Activated CD8-positive, alpha-beta T cell treated with anti-CD3 and anti-CD28 coated beads for 36 hours (primary cell): ENCODE data around the gene B3GNT7. TPM values are rescaled to one million over a fixed set of nuclear protein-coding genes. Genes with fewer than 3 reads are reported as not detected.

Source experiments
- ATAC-seq: fragments of 200-7000 bp; cut with Tn5 transposase; one replicate; pipeline ENCODE4 v1.10.0; 2021; ENCODE audit warnings: mild to moderate bottlenecking, moderate library complexity
- CTCF ChIA-PET: fragments of 350-600 bp; sonication (Branson Sonifier 250); formaldehyde crosslinking; loops from one replicate; lab custom pipeline; 2021; ENCODE audit warnings: antibody characterized with exemption; lab: Charles Lee
- POLR2A ChIA-PET: fragments of 350-600 bp; sonication (Branson Sonifier 250); formaldehyde crosslinking; loops from one replicate; lab custom pipeline; 2021; ENCODE audit warnings: antibody characterized with exemption; lab: Charles Lee
- DNase-seq: peaks from one replicate; pipeline ENCODE4 v3.0.0-alpha.2; 2020
- H3K27ac Mint-ChIP-seq: one replicate; pipeline ENCODE4 v1.8.0; 2021; ENCODE audit warnings: mild to moderate bottlenecking, mixed read lengths
- H3K27me3 Mint-ChIP-seq: one replicate; pipeline ENCODE4 v1.8.0; 2021; ENCODE audit warnings: mixed read lengths
- H3K36me3 Mint-ChIP-seq: one replicate; pipeline ENCODE4 v1.8.0; 2021; ENCODE audit warnings: low read depth, mixed read lengths
- H3K4me1 Mint-ChIP-seq: one replicate; pipeline ENCODE4 v1.8.0; 2021; ENCODE audit warnings: low read depth, mixed read lengths
- H3K4me3 Mint-ChIP-seq: one replicate; pipeline ENCODE4 v1.8.0; 2021; ENCODE audit warnings: mild to moderate bottlenecking, moderate library complexity, mixed read lengths
- H3K9me3 Mint-ChIP-seq: one replicate; pipeline ENCODE4 v1.8.0; 2021; ENCODE audit warnings: mixed read lengths
- intact Hi-C: fragments of 100-400 bp; cut with micrococcal nuclease; formaldehyde crosslinking; loops from one replicate; pipeline ENCODE4 v1.10.0; 2022
- total RNA-seq, 2 experiments: library from RNA; stranded (reverse); gene quantifications; one replicate each; pipeline ENCODE4 v1.2.3, GENCODE V29; 2021
- TF ChIP-seq, protein P1 (sequence below): fragments of 200-600 bp; IDR thresholded peaks from one replicate; pipeline ENCODE4 v1.8.0; 2022; ENCODE audit warnings: antibody characterized with exemption, mild to moderate bottlenecking

The B3GNT7 gene
- total RNA-seq, 2 experiments from 2014 or later = 0.29 TPM; not detected in 1

DNA sequence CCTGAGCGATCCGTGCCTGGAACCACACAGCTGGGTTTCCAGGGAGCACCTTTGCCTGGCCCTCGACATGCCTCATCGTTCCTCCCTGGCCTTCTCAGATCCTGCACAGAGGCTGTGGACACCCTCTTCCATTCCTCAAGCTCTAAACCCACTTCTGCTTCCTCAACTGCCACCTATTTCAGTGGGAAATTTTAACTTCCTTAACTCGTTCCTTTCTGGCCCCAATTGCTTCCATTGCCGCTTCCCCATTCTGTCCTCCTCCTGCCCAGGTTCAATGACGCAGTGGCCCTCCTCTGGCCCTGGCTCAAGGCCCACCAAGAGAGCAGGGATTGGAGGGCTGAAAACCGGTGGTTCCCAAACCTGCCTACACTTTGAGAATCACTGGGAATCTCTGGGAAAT lies 4.8 kb upstream of the B3GNT7 start:
- ChIA-PET CTCF (no interaction called here), POLR2A (no interaction called here)
- TF ChIP-seq, protein P1, sequence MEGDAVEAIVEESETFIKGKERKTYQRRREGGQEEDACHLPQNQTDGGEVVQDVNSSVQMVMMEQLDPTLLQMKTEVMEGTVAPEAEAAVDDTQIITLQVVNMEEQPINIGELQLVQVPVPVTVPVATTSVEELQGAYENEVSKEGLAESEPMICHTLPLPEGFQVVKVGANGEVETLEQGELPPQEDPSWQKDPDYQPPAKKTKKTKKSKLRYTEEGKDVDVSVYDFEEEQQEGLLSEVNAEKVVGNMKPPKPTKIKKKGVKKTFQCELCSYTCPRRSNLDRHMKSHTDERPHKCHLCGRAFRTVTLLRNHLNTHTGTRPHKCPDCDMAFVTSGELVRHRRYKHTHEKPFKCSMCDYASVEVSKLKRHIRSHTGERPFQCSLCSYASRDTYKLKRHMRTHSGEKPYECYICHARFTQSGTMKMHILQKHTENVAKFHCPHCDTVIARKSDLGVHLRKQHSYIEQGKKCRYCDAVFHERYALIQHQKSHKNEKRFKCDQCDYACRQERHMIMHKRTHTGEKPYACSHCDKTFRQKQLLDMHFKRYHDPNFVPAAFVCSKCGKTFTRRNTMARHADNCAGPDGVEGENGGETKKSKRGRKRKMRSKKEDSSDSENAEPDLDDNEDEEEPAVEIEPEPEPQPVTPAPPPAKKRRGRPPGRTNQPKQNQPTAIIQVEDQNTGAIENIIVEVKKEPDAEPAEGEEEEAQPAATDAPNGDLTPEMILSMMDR = no peak
- Mint-ChIP-seq H3K4me1 (peaks cover 17% of the 10 kb centered on the region), H3K27ac (no peak overlapping the region), H3K27me3 (peaks cover 13% of the 10 kb centered on the region), H3K4me3 (no peak overlapping the region), H3K36me3 (no peaks in the 10 kb centered on the region), H3K9me3 (no peaks in the 10 kb centered on the region)
- ATAC-seq (no peak), DNase-seq (no peak)
- intact Hi-C loops = no loop called here

DNA sequence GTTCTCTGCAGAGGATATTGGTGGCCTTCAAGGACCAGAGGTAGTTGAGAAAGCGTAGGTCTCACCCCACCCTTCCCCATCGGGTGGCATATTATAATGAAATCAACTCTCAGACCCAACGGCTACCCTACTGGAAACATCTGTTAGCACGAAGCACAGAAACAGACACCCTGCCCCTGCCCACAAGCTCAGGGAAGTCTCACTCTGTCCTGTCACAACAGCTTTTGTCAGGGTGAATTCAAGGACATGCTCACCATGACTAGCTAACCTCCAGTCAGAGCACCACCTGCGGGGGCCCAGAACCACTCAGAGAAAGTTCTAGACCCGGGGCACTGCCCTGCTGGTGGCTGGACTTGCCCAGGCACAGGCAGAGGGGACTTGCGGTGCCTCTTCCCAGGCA lies 3.5 kb upstream of the B3GNT7 start:
- no peaks in the 10 kb centered on the region for H3K9me3 Mint-ChIP-seq

DNA sequence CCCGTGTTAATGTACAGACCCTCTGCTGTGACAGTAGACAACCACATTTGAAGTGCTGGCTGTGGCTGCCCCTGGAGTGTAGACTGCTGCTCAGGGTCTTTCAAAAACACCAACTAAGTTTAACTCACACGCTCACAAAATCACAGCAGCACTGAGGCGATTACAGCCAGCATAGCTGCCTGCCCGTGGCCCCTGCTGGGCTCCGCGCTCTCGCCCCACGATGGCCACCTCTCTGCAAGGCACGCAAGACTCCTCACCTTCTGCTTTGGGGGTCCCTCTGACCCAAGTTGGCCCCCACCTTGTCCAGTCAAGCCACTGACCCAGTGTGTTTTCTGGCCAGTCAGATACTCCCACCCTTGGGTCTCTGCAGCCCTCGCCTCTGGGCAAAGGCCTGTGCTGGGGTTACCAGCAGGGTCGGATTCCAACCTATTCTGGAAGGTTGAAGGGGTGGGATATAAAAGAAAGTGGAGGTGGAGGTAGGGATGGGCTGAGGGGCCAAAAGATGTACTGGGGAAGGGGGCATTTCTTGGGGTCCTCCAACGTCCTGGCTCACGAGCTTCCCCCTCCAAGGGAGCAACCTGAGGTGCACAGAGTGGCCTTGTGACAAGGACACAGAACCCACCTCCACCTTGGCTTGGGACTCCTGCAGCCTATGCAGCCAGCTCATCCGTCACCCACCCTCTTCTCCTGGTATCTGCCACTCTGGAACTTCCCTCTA lies 2.9 kb upstream of the B3GNT7 start:
- Mint-ChIP-seq H3K9me3 (no peaks in the 10 kb centered on the region), H3K4me1 (peaks cover 21% of the 10 kb centered on the region), H3K27ac (peak overlapping the region; percentile 88), H3K36me3 (no peaks in the 10 kb centered on the region), H3K4me3 (no peak overlapping the region), H3K27me3 (peaks cover 23% of the 10 kb centered on the region)
- ATAC-seq (no peak), DNase-seq (no peak)
- CTCF ChIA-PET = interaction anchor here (1.4 to 3.4 kb wide), 2 partner anchors 166 to 340 kb away, joined by 3 to 12 read pairs; no protein-coding TSS in a partner anchor
- POLR2A ChIA-PET = interaction anchor here (0.9 kb wide), 1 partner anchor 196 kb away, joined by 3 read pairs; no protein-coding TSS in a partner anchor
- intact Hi-C loops = no loop called here
- TF ChIP-seq, protein P1 = no peak

More for the DNA sequence above, 3.5 kb upstream of the B3GNT7 start:
- no peak overlapping the region for H3K27ac Mint-ChIP-seq
- DNase-seq (no peak), ATAC-seq (no peak)
- H3K36me3 Mint-ChIP-seq = no peaks in the 10 kb centered on the region
- intact Hi-C loops = no loop called here
- peaks cover 20% of the 10 kb centered on the region for H3K27me3 Mint-ChIP-seq
- POLR2A ChIA-PET = no interaction called here
- CTCF ChIA-PET = interaction anchor here (1.4 kb wide), 1 partner anchor 339 kb away, joined by 3 read pairs; no protein-coding TSS in a partner anchor
- peaks cover 20% of the 10 kb centered on the region for H3K4me1 Mint-ChIP-seq
- H3K4me3 Mint-ChIP-seq = no peak overlapping the region
- TF ChIP-seq, protein P1 = no peak

DNA sequence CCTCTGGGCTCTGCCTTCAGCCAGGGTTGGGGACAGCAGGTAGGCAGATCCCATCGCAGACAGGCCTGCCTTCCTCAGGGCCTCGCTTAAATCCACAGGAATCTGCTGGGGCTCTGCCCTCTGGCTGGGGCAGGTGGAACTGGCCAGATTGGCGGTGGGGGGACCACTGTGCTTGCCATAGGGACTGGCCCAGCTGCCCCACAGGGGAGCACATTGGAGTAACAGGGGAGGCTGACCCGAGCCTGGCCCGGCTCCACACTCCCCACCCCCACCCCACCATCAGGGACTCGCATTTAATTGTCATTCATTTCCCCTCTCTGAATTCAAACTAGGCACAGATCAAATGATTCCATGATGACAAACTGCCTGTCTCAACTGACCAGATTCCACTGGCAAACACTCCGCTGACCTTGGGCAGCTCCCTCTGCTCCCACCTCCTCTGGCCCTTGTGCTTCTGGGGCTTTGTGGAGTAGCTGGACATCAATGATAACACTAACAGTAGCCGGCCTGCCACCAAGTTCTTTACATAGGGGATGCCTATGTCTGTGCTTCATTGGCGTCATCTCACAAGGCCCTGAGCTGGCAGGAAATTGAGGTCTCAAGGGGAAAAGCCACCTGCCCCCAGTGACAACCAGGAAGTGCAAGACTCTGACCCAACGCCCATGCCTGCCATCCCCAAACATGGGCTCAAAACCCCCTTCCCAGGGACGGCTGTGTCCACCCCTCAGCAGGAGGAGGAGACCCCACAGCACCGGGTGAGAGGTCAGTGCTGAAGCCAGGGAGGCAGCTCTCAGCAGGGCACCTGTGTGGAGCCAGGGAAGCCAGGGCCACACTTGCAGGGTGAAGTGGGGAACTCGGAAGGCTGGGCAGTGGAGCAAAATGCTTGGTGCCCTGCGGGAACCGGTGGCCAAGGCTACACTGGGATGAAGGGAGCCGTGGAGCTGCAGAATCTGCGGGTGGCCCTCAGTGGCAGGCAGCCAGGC lies 2.1 kb upstream of the B3GNT7 start:
- no peaks in the 10 kb centered on the region for H3K9me3 Mint-ChIP-seq
- peak overlapping the region; percentile 88 for H3K27ac Mint-ChIP-seq
- POLR2A ChIA-PET = interaction anchor here (0.8 to 0.9 kb wide), 2 partner anchors 58 to 197 kb away, joined by 3 read pairs; no protein-coding TSS in a partner anchor
- peak overlapping the region; percentile 66 for H3K4me3 Mint-ChIP-seq
- peaks cover 23% of the 10 kb centered on the region for H3K27me3 Mint-ChIP-seq
- DNase-seq (peak; percentile 72), ATAC-seq (peak; percentile 82)
- TF ChIP-seq, protein P1 = no peak
- CTCF ChIA-PET = interaction anchor here (1.0 to 3.4 kb wide), 2 partner anchors 62 to 166 kb away, joined by 3 to 12 read pairs; no protein-coding TSS in a partner anchor
- peaks cover 21% of the 10 kb centered on the region for H3K4me1 Mint-ChIP-seq
- intact Hi-C loops = no loop called here
- no peaks in the 10 kb centered on the region for H3K36me3 Mint-ChIP-seq
